Activated T-cell treated with anti-CD3 and anti-CD28 coated beads, Interleukin-2, amount 50 U/mL, for 72 hours (primary cell): Measurements from ENCODE around the gene INPP5F. TPM values are rescaled to one million over a fixed set of nuclear protein-coding genes. Genes with fewer than 3 reads are reported as not detected.
A peak's percentile ranks its signal among the peaks of the same experiment; 100 is the strongest.

Source experiments
- ATAC-seq, 2 donors: fragments of 150-1000 bp; cut with Tn5 transposase; replicated peaks in 1 of 2; 2 replicates each; pipeline ENCODE4 v1.10.0; 2021; ENCODE audit warnings: moderate library complexity in 2 of 2, mild to moderate bottlenecking in 1 of 2
- DNase-seq, 2 donors: peaks; one replicate each; pipeline ENCODE4 v3.0.0; 2021 to 2022; ENCODE audit warnings: mixed read lengths in 1 of 2
- H3K27ac Mint-ChIP-seq: one replicate; pipeline ENCODE4 v1.8.0; 2022; ENCODE audit warnings: mild to moderate bottlenecking, moderate library complexity, mixed read lengths
- H3K27me3 Mint-ChIP-seq: one replicate; pipeline ENCODE4 v1.8.0; 2022; ENCODE audit warnings: low read depth, mixed read lengths
- H3K36me3 Mint-ChIP-seq, 2 donors: one replicate each; pipeline ENCODE4 v1.8.0; 2022; ENCODE audit warnings: mixed read lengths in 2 of 2, mild to moderate bottlenecking in 1 of 2; ENCODE audit not compliant: insufficient read depth in 2 of 2
- H3K4me1 Mint-ChIP-seq: one replicate; pipeline ENCODE4 v1.8.0; 2022; ENCODE audit warnings: low read depth, mixed read lengths
- H3K4me3 Mint-ChIP-seq, 2 donors: one replicate each; pipeline ENCODE4 v1.8.0; 2022; ENCODE audit warnings: mild to moderate bottlenecking in 2 of 2, mixed read lengths in 2 of 2, moderate library complexity in 2 of 2
- H3K9me3 Mint-ChIP-seq, 2 donors: one replicate each; pipeline ENCODE4 v1.8.0; 2022; ENCODE audit warnings: mixed read lengths in 2 of 2
- total RNA-seq, 2 donors: library from RNA; stranded (reverse); gene quantifications; one replicate each; pipeline ENCODE4 v1.2.3, GENCODE V29; 2022

Gene INPP5F
- total RNA-seq, 2 donors from 2014 or later = 12.9 to 15.0 TPM

- H3K27ac Mint-ChIP-seq = no peak overlapping the region
- peaks cover 17% of the 10 kb centered on the region for H3K4me1 Mint-ChIP-seq
- ATAC-seq (no peak), DNase-seq (no peak)
- H3K4me3 Mint-ChIP-seq = no peak overlapping the region
- no peaks in the 10 kb centered on the region for H3K27me3 Mint-ChIP-seq
- peaks cover 1 to 10% of the 10 kb centered on the region in 2 donors for H3K36me3 Mint-ChIP-seq
- no peaks in the 10 kb centered on the region for H3K9me3 Mint-ChIP-seq
These were observed 80.7 kb downstream of the INPP5F start for GRCh38 chr10:119806334-119807130.

- Mint-ChIP-seq H3K27ac (peak overlapping the region; percentile 70), H3K9me3 (no peaks in the 10 kb centered on the region), H3K27me3 (no peaks in the 10 kb centered on the region), H3K4me3 (no peak overlapping the region), H3K36me3 (peaks cover 1 to 10% of the 10 kb centered on the region in 2 donors), H3K4me1 (peaks cover 7% of the 10 kb centered on the region)
- DNase-seq = peak; percentile 35 to 45
- ATAC-seq = peak; percentile 96 to 97
These were observed 82.3 kb downstream of the INPP5F start for GRCh38 chr10:119807960-119808697.

- Mint-ChIP-seq H3K4me1 (peaks cover 7% of the 10 kb centered on the region), H3K9me3 (no peaks in the 10 kb centered on the region), H3K27ac (no peak overlapping the region), H3K27me3 (no peaks in the 10 kb centered on the region), H3K36me3 (peaks cover 0 to 2% of the 10 kb centered on the region in 2 donors), H3K4me3 (no peak overlapping the region)
- DNase-seq = no peak
- ATAC-seq = no peak
These were observed 85.3 kb downstream of the INPP5F start for GRCh38 chr10:119811122-119811521.

- H3K4me3 Mint-ChIP-seq = no peak overlapping the region
These were observed 86.8 kb downstream of the INPP5F start for GRCh38 chr10:119812684-119813083.

GRCh38 chr10:119815671-119816070 lies 89.8 kb downstream of the INPP5F start:
- H3K4me1 Mint-ChIP-seq = peaks cover 8% of the 10 kb centered on the region
- peaks cover 1 to 2% of the 10 kb centered on the region in 2 donors for H3K36me3 Mint-ChIP-seq
- H3K9me3 Mint-ChIP-seq = no peaks in the 10 kb centered on the region
- ATAC-seq = no peak
- DNase-seq = no peak
- H3K27ac Mint-ChIP-seq = no peak overlapping the region
- no peak overlapping the region for H3K4me3 Mint-ChIP-seq
- H3K27me3 Mint-ChIP-seq = no peaks in the 10 kb centered on the region

More at GRCh38 chr10:119812684-119813083, 86.8 kb downstream of the INPP5F start:
- Mint-ChIP-seq H3K9me3 (no peaks in the 10 kb centered on the region), H3K4me1 (peaks cover 15% of the 10 kb centered on the region), H3K36me3 (peaks cover 0 to 2% of the 10 kb centered on the region in 2 donors), H3K27ac (no peak overlapping the region), H3K27me3 (no peaks in the 10 kb centered on the region)
- no peak for ATAC-seq
- no peak for DNase-seq

- ATAC-seq (peak in 1 of 2 donors; percentile 25), DNase-seq (peak in 1 of 2 donors; percentile 7)
- Mint-ChIP-seq H3K36me3 (peaks cover 1 to 4% of the 10 kb centered on the region in 2 donors), H3K9me3 (no peaks in the 10 kb centered on the region), H3K4me1 (peaks cover 8% of the 10 kb centered on the region), H3K27me3 (no peaks in the 10 kb centered on the region), H3K4me3 (no peak overlapping the region), H3K27ac (no peak overlapping the region)
These were observed 92.4 kb downstream of the INPP5F start for GRCh38 chr10:119817991-119818888.

GRCh38 chr10:119818889-119819270 lies 93.0 kb downstream of the INPP5F start:
- no peaks in the 10 kb centered on the region for H3K27me3 Mint-ChIP-seq
- no peak for ATAC-seq
- no peaks in the 10 kb centered on the region for H3K9me3 Mint-ChIP-seq
- peaks cover 8% of the 10 kb centered on the region for H3K4me1 Mint-ChIP-seq
- no peak overlapping the region for H3K4me3 Mint-ChIP-seq
- no peak overlapping the region for H3K27ac Mint-ChIP-seq
- no peak for DNase-seq
- H3K36me3 Mint-ChIP-seq = peaks cover 1 to 4% of the 10 kb centered on the region in 2 donors

- Mint-ChIP-seq H3K27ac (no peak overlapping the region), H3K4me3 (no peak overlapping the region), H3K36me3 (peaks cover 1 to 2% of the 10 kb centered on the region in 2 donors), H3K4me1 (peaks cover 8% of the 10 kb centered on the region), H3K9me3 (no peaks in the 10 kb centered on the region), H3K27me3 (no peaks in the 10 kb centered on the region)
- DNase-seq (no peak), ATAC-seq (peak in 1 of 2 donors; percentile 41)
These were observed 95.3 kb downstream of the INPP5F start for GRCh38 chr10:119821182-119821581.

- ATAC-seq = no peak
- H3K36me3 Mint-ChIP-seq = peaks cover 4 to 6% of the 10 kb centered on the region in 2 donors
- H3K27me3 Mint-ChIP-seq = no peaks in the 10 kb centered on the region
- no peaks in the 10 kb centered on the region for H3K4me1 Mint-ChIP-seq
- no peak overlapping the region for H3K27ac Mint-ChIP-seq
- no peaks in the 10 kb centered on the region for H3K9me3 Mint-ChIP-seq
- H3K4me3 Mint-ChIP-seq = no peak overlapping the region
- no peak for DNase-seq
These were observed 98.4 kb downstream of the INPP5F start for GRCh38 chr10:119824299-119824698.

GRCh38 chr10:119826771-119827170 lies 100.9 kb downstream of the INPP5F start:
- Mint-ChIP-seq H3K27ac (no peak overlapping the region), H3K4me1 (no peaks in the 10 kb centered on the region), H3K27me3 (no peaks in the 10 kb centered on the region), H3K4me3 (no peak overlapping the region), H3K36me3 (peaks cover 7 to 22% of the 10 kb centered on the region in 2 donors), H3K9me3 (no peaks in the 10 kb centered on the region)
- DNase-seq = no peak
- no peak for ATAC-seq

- H3K36me3 Mint-ChIP-seq = peaks cover 9 to 29% of the 10 kb centered on the region in 2 donors
- no peak for DNase-seq
- ATAC-seq = no peak
- H3K27ac Mint-ChIP-seq = peak overlapping the region; percentile 58
- no peaks in the 10 kb centered on the region for H3K4me1 Mint-ChIP-seq
- no peaks in the 10 kb centered on the region for H3K9me3 Mint-ChIP-seq
- no peaks in the 10 kb centered on the region for H3K27me3 Mint-ChIP-seq
- no peak overlapping the region for H3K4me3 Mint-ChIP-seq
These were observed 101.6 kb downstream of the INPP5F start for GRCh38 chr10:119827430-119827829.

GRCh38 chr10:119829429-119829828 lies 103.6 kb downstream of the INPP5F start:
- H3K27me3 Mint-ChIP-seq = no peaks in the 10 kb centered on the region
- DNase-seq (no peak), ATAC-seq (no peak)
- H3K36me3 Mint-ChIP-seq = peaks cover 18 to 45% of the 10 kb centered on the region in 2 donors
- peaks cover 3% of the 10 kb centered on the region in 2 donors for H3K9me3 Mint-ChIP-seq
- no peak overlapping the region for H3K4me3 Mint-ChIP-seq
- peaks cover 15% of the 10 kb centered on the region for H3K4me1 Mint-ChIP-seq
- H3K27ac Mint-ChIP-seq = peak overlapping the region; percentile 57
